Kidney capillary endothelial cell (primary cell): ENCODE measurements around the gene USP47.

Experiments used
- DNase-seq: peaks from one replicate; pipeline ENCODE4 v3.0.0-alpha.2; 2018; ENCODE audit warnings: low spot score

Gene USP47

DNA sequence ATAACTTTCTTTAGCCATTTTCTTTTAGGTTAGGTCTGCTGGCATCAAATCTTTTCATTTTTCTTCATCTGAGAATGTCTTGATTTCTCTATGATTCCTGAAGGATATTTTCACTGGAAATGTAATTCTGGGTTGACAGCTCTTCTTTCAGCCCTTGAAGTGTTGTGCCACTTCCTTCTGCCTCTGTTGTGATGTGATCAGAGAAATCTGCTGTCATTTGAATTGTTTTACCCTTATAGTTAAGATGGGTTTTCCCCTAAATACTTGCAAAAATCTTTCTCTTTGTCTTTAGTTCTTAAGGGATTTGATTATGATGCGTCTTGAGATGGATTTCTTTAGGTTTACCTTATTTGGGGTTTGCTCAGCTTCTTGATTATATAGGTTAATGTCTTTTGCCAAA, 23.0 kb downstream of the USP47 start:
- DNase-seq, result no peak

DNA sequence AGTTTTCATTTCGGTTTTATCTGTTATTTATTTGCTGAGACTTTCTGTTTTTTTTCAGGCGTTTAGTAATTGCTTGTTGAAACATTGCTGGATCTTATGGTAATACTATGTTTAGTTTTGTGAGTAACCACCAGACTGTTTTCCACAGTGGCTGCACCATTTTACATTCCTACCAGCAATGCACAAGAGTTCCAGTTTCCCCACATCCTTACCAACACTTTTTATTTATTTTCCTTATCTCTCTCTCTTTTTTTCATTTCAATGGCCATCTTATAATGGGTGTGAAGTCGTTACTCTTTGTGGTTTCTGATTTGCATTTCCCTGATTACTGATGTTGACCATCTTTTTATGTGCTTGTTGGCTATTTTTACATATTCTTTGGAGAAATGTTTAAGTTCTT, 23.7 kb downstream of the USP47 start:
- no peak for DNase-seq

- DNase-seq, result no peak
Measured at GRCh38 chr11:11866203-11866602, 24.4 kb downstream of the USP47 start.

- DNase-seq, result no peak
Measured at GRCh38 chr11:11867720-11868119, 25.9 kb downstream of the USP47 start.

DNA sequence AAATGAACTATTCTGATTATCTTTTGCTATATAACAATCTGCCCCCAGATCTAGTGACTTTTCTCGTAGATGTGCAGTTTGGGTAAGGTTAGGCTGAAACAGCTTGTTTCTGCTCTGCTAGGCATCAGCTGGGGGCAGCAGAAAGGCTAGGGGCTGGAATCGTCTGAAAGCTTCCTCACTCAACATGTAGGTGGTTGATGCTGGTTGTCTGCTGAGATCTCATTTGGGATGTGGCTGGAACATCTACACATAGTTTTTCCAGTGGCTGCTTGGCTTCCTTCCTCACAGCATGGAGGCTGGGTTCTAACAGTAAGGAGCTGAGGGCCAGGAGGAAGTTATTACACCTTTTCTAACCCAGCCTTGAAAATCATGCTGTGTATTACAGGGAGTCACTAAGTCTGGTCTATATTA, 30.2 kb downstream of the USP47 start:
- no peak for DNase-seq

DNA sequence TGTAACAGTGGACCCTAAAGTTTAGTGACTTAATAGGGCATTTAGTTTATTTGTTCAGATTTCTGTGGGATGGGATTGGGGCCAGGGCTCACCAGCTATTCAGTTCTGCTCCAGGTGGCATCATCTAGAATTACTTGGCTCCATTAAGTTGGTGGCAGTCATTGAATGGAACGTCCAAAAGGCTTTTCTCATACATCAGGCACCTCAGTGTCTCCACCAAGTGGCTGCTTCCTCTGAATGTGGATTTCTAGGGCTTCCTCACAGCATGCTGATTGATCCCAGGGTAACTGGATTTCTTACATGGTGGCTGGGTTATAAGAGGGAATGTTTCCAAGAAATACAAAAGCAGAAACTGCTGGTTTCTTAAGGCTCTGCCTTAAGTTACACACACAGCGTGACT, 34.7 kb downstream of the USP47 start:
- DNase-seq, result no peak

DNA sequence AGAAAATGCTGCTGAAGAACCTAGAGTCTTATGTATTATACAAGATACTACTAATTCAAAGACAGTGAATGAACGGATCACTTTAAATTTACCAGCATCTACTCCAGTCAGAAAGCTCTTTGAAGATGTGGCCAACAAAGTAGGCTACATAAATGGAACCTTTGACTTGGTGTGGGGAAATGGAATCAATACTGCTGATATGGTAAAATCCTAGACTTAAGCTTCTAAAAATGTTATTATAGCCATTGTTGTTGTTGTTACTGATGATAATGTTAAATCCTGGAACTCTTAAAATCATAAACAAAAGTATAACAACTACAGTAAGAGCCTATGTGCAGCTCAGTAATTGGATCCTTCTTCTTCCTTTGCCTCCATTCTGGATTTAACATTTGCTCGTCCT, 38.4 kb downstream of the USP47 start:
- no peak for DNase-seq

- DNase-seq, result no peak
Measured at GRCh38 chr11:11882539-11882938, 40.8 kb downstream of the USP47 start.

DNA sequence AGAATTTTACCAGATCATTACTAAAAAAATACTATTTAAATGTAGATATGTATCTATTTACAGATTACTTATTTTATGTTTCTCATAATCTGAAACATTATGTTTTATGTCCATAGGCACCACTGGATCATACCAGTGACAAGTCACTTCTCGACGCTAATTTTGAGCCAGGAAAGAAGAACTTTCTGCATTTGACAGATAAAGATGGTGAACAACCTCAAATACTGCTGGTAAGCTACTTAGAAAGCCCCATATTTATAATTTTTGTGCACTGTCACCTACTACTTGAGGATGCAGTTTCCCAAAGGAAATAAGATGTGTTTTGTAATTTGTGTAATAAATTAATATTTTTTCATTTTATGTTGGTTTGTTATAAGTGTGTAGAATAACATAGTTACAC, 42.6 kb downstream of the USP47 start:
- DNase-seq, result no peak

- DNase-seq, result no peak
Measured at GRCh38 chr11:11884774-11885481, 43.2 kb downstream of the USP47 start.

- DNase-seq, result no peak
Measured at GRCh38 chr11:11894486-11894885, 52.7 kb downstream of the USP47 start.

DNA sequence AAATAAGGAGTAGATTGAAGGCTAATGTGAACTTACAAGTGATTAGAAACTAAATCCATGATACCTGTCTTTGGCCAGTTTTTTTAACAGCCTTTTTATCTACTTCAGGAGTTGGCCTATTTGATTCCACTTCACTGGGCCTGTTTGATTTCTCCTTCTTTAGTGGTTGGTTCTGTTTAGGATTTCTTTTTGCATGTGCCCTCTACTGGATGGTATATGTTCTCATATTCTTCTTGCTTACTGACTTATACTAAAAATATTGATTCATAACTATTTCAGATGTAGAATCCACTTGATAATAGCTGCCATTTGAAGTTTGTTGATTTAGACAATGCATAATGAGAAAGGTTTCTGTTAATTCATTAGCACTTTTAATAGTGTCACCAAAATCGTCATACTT, 53.9 kb downstream of the USP47 start:
- DNase-seq, result no peak

DNA sequence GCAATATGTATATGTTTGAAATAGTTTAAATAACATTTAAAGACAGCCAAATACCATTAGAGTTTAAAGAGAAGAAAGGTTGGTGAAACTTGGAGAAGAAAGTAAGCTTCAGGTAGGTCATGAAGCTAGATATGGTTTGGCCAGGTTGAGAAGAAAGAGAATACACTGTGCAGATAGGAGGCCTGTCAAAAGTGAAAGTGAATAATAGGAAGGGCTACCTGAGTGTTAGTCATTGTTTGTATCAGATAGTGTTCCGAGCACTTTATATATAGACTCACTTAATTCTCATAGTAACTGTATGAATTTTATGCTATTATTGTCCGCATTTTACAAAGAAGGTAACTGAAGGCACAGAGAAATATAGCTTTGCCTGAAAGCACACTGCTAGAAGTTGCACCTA, 56.9 kb downstream of the USP47 start:
- no peak for DNase-seq

DNA sequence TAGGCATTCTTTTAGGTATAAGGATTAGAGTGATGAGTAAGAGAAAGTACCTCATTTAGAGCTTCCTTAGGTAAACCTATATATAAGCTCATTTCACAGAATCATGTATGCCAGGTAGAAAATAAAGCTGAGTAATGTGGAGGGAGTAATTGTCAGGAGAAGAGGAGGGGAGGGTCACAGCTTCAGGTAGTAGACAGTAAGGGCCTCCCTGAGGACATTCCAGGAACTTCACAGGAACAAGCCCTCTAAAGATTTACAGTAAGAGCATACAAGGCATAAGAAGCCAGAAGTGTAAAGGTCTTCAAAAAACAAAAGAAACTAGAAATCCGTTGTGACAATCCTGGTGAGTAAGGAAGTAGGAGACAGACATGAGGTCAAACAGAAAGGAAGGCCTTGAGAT, 57.6 kb downstream of the USP47 start:
- DNase-seq, result no peak

DNA sequence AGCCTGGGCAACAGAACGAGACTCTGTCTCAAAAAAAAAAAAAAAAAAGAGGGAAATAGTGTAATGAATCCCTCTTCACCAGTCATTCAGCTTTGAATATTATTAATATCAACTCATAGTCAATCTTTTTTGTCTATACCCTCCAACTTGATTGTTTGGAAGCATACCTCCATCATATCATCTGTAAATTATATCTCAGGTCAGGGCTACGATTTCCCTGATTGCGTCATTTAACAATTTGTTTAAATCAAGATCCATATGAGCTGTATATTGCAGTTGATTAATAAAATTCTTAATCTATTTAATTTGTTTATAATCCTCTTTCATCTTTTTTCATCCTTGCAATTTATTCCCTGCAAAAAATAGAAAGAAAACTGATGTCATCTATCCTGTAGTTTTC, 60.2 kb downstream of the USP47 start:
- DNase-seq, result no peak

- DNase-seq, result no peak
Measured at GRCh38 chr11:11909727-11910126, 68.0 kb downstream of the USP47 start.

DNA sequence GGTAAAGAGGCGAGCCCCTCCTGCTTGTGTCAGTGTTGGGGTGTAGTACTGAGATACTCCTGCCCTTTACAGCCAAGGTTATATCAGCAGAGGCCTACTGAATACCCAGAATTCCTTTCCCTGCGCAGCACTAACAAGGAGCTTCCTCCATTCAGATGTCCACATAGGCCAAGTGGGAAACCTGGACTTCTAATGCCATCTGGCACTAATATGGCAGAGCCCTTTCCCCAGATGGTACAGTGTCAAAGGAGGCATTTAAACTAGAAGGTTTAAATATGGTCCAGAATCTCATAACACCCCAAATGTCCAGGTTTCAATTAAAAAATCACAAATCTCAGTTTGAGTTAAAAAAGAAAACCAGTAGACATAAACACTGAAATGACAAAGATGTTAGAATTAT, 68.8 kb downstream of the USP47 start:
- no peak for DNase-seq

DNA sequence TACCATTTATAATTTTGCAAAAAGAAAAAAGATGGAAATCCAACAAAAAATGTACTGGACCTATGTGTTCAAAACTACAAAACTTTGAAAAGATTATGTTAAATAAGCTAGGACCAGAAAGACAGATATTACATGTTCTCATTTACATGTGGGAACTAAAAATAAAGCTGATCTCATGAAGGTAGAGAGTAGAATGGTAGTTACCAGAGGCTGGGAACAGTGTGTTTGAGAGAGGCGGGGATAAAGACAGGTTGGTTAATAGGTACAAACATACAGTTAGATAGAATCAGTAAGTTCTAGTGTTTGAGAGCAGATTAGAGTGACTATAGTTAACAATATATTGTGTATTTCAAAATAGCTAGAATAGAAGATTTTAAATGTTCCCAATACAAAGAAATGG, 71.6 kb downstream of the USP47 start:
- no peak for DNase-seq

DNA sequence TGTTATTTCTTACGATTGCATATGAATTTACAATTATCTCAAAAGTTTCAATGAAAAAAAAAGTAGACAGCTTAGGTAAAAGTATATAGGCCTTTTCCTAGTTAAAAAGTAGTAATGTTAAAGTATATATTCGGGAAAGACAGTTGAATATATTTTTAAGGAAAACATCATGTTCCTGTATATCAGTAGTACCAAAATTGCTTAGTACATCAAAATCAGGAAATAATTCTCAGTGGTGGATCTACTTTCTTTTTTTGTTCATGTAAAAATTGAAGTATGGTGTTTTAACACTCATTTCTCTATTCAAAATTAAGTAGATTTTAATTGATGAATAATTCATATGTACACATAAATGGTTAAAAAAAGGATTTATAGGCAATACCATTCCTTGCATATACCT, 73.9 kb downstream of the USP47 start:
- DNase-seq, result no peak

DNA sequence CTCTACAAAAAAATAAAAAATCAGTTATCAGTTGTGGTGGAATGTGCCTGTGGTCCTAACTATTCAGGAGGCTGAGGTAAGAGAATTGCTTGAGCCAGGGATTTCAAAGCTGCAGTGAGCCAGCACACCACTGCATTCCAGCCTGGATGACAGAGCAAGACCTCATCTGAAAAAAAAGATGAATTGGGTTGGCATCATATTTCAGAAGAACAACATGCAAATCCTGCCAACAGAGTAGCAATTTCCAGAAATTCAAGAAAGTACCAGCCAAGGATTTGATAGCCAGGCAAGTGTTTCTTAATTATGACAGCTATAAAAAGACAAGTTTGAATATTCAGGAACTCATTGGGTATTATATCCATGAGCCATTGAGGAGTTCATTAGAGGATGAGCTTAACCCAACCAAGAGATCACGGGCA, 75.2 kb downstream of the USP47 start:
- DNase-seq, result no peak

DNA sequence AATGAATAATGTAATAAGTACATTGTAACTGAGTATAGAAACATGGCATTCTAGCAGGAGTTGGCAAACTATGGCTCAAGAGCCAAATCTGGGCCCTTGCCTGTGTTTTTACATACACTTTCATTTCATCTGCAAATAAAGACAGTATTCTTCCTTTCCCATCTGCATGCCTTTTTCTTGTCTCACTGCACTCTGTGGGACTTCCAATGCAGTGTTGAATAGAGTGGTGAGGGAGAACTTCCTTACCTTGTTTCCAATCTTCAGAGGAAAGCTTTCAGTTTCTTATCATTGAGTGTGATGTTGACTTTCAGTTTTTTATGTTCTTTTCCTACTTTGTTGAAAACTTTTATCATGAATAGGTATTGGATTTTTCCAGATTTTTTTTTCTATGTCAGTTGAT, 82.1 kb downstream of the USP47 start:
- DNase-seq, result no peak

DNA sequence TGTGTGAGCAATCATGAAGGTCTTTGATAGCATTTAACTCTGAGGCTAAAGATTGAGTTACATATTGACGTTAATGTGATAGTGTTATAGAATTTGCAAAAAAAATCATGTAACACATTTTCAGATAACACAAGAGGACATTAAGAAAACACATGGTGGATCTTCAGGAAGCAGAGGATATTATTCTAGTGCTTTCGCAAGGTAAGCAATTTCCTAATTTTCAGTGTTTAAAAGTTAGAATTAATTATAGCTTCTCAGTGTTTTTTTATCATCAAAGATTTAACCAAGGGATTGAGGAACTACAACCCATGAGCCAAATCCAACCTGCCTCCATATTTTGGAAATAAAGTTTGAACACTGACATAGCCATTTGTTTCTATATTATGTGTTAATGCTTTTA, 88.1 kb downstream of the USP47 start:
- no peak for DNase-seq

DNA sequence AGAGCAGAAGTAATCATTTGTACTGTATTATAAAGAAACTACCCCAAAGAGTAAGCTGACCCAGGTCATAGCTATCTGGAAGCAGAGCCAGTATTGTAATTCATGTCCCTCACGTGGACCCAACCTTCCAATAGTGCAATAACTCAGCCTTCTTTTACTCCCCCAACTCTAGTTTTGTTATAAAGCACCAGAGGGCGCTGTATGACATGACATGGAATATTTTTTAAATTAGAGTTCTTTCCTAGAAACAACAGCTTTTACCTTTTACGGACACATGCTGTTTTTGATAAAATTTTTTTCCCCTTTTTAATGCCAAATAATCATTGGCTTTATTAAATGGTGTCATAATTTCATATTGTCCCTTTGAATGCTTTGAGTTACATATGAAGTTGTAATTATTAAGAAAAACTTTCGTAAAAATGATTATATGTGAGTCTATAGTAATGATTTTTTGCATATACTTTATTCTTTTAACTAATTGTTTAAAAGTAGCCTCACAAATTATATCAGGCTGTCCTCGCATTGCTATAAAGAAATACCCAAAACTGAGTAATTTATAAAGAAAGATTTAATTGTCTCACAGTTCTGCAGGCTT, 89.8 kb downstream of the USP47 start:
- peak; percentile 68 for DNase-seq

- no peak for DNase-seq
Measured at GRCh38 chr11:11935536-11935935, 93.8 kb downstream of the USP47 start.
